Measurements from ENCODE around the gene LILRA6.
"Not testable (repeated sequence)": the region's sequence is repeated elsewhere in the genome, so short reads cannot be mapped to it uniquely, and the experiment has no call there.

The LILRA6 gene

GRCh38 chr19:54206831-54207177 lies 35.8 kb downstream of the LILRA6 start:
- no peak for DNase-seq

- DNase-seq = no peak
These were observed 36.4 kb downstream of the LILRA6 start for GRCh38 chr19:54206030-54206830.

GRCh38 chr19:54204767-54205468 lies 37.7 kb downstream of the LILRA6 start:
- no peak for DNase-seq

- no peak for DNase-seq
These were observed 39.4 kb downstream of the LILRA6 start for GRCh38 chr19:54203151-54203611.

GRCh38 chr19:54201980-54202379 lies 40.6 kb downstream of the LILRA6 start:
- no peak for DNase-seq

- DNase-seq = no peak
These were observed 41.4 kb downstream of the LILRA6 start for GRCh38 chr19:54201172-54201701.

GRCh38 chr19:54199401-54199800 lies 43.2 kb downstream of the LILRA6 start:
- no peak for DNase-seq

GRCh38 chr19:54197121-54197520 lies 45.5 kb downstream of the LILRA6 start:
- DNase-seq = no peak

GRCh38 chr19:54196536-54196935 lies 46.1 kb downstream of the LILRA6 start:
- DNase-seq = no peak

- DNase-seq = not testable (repeated sequence)
These were observed 48.1 kb downstream of the LILRA6 start for GRCh38 chr19:54194463-54194862.

GRCh38 chr19:54193011-54193410 lies 49.6 kb downstream of the LILRA6 start:
- no peak for DNase-seq

- DNase-seq = no peak
These were observed 50.7 kb downstream of the LILRA6 start for GRCh38 chr19:54191811-54192453.

- DNase-seq = peak; percentile 77
These were observed 51.4 kb downstream of the LILRA6 start, which contains the start of gene TSEN34 for GRCh38 chr19:54191011-54191810. TSEN34 (plus strand) TSS chr19:54191308; CDS start chr19:54191365, 57 bp downstream.

- DNase-seq = peak; percentile 98
These were observed 52.0 kb downstream of the LILRA6 start for GRCh38 chr19:54190503-54191010.

- DNase-seq = peak; percentile 99
These were observed 52.7 kb downstream of the LILRA6 start for GRCh38 chr19:54189735-54190502.

- no peak for DNase-seq
These were observed 53.4 kb downstream of the LILRA6 start, which contains the start of gene MBOAT7 for GRCh38 chr19:54189145-54189734. MBOAT7 (minus strand) TSS chr19:54189580; CDS start chr19:54188508, 1,072 bp downstream.

- DNase-seq = peak; percentile 61
These were observed 54.2 kb downstream of the LILRA6 start for GRCh38 chr19:54188215-54188871.

GRCh38 chr19:54186934-54187381 lies 55.6 kb downstream of the LILRA6 start:
- DNase-seq = no peak
